Nucleus accumbens (tissue), 56 donors: Measurements from ENCODE around the gene MDFI.

Experiments
- DNase-seq, 56 donors: peaks; one replicate each; lab custom pipeline; 2025; lab: John Stamatoyannopoulos, UW

The MDFI gene

DNA sequence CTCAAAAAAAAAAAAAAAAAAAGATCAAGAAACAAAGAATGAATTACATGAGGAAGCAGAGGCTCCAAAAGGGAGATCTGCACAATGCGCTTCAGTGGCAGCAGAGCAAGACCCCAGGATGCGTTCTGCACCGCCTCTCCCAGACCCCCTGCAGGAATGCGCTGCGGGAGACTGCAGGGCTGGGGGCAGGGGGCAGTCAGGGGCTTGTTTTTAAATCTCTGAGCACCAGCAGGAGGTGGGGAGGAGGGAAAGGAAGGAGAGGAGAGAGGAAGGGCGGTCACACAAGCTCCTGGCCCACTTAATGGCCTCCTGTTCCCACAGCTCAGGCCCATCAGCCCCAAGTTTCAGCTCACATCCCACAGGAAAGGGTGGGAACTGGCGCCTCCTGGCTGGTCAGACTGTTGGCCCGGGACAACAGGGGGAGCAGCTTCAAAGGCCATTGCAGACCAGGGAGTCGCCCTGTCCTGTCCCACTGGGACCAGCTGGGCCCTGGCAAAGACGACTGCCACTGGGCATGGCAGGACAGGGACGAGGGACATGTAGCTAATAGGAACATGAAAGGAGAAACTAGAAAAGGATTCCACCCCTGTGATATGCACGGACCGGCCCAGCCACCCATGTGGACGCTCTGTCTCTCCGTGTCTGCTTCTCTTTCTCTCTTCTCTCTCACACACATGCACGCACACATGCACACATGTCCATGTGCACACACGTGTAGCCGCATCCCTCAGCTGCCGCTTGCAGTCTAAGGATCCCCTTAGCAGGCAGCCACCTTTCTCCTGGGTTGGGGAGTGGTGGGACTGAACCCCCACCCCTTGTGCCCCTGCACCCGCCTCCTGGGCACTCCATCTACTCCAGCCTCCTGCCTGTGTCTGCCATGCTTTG is 62.4 kb downstream of the MDFI start:
- DNase-seq: peak in 26 of 56 donors; percentile 17 to 65 (median 40)

DNA sequence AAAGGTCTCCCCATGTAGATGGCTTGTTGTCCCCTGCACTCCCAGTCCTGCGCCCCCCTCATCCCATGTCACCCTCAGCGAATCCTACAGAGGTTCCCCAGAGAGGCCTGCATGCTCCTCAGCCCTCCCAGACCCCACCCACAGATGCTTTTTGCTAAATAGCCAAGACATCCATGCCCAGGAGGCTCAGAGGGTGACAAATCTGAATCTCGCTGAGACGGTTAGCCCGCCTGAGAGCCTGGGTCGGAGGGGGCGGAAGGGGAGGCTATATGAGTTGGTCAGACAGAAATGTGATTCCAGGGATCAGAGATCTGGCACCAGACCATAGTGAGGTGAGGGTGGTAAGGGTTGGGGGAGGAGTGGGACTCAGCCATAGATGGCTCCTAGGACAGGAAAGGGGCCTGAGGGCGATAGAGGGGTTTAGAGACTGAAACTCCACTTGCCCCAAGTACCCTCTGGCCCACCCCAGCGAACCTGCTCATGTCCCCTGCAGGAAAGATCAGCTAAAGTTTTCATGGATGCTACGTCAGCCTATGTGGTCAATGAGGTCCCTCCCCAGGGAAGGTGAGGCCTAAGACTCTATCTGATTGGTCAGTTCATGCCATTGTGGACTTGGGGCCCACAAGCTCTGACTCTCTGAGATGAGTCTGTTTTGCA is 63.9 kb downstream of the MDFI start:
- DNase-seq: no peak

DNA sequence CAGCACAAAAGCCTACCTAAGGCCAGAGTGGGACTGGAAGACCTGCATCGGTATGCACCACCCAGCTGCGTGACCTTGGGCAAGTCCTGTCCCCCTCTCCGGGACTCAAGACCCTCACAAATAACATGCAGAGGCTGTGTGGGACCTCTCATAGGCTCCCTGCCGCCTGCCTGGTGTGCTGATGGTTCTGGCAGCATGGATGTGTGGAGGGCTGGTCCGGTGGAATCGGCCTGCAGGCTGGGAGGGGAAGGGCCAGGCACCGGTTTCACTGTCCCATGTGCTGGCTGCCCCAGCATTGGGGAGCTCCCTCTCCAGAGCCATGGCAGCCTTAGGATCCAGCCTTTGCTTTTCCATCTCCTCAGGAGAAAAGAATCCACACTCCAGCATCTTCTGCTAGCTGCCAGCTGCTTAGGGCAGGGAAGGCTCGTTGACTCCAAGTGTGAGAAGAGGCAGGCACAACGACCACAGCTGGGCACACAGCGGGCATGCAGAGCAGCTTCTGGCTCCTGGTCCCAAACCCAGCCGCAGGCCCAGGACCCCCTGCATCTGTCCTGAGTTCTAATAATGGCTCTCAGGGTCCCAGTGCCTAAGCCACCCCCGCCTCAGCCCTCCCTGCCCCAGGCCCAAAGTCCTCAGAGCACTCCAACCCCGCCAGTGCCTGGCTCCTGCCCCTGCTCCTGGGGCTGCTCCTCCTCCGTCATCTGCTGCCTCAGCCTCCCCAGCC is 64.7 kb downstream of the MDFI start:
- peak in 3 of 56 donors; percentile 18 to 53 (median 52) for DNase-seq
